Activated naive CD8-positive, alpha-beta T cell treated with anti-CD3 and anti-CD28 coated beads for 36 hours (primary cell): ENCODE measurements around the gene SPOPL. TPM values are rescaled to one million over a fixed set of nuclear protein-coding genes. Genes with fewer than 3 reads are reported as not detected.
"Not testable (repeated sequence)": the region's sequence is repeated elsewhere in the genome, so short reads cannot be mapped to it uniquely, and the experiment has no call there.

Experiments
- DNase-seq: peaks from one replicate; pipeline ENCODE4 v3.0.0; 2021
- H3K27ac Mint-ChIP-seq: one replicate; pipeline ENCODE4 v1.8.0; 2022; ENCODE audit warnings: mild to moderate bottlenecking, moderate library complexity, mixed read lengths
- H3K27me3 Mint-ChIP-seq: one replicate; pipeline ENCODE4 v1.8.0; 2022; ENCODE audit warnings: mild to moderate bottlenecking, mixed read lengths
- H3K36me3 Mint-ChIP-seq: one replicate; pipeline ENCODE4 v1.8.0; 2021; ENCODE audit warnings: mild to moderate bottlenecking, mixed read lengths
- H3K4me1 Mint-ChIP-seq: one replicate; pipeline ENCODE4 v1.8.0; 2021; ENCODE audit warnings: mixed read lengths
- H3K4me3 Mint-ChIP-seq: one replicate; pipeline ENCODE4 v1.8.0; 2022; ENCODE audit warnings: mild to moderate bottlenecking, moderate library complexity, mixed read lengths
- H3K9me3 Mint-ChIP-seq: one replicate; pipeline ENCODE4 v1.8.0; 2022; ENCODE audit warnings: mixed read lengths
- total RNA-seq, 2 experiments: library from RNA; stranded (reverse); gene quantifications; one replicate each; pipeline ENCODE4 v1.2.3, GENCODE V29; 2021

SPOPL gene
- total RNA-seq, 2 experiments from 2014 or later: 14.3 to 14.6 TPM

DNA sequence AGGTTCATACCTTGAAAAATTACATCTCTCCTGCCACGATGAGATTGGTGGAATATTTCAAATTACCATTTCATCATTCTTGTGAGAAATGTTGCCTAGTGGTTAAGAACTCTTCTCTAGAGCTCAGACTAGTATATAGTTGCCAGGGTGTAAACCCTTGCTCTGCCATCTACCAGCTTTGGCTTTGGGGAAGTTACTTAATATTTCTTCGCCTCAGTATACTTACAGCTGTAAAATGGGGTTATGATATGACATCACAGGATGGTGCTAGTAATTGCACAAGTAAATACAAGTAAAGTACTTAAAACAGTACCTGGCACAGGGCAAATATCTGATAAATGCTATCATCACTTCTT is 1.5 kb downstream of the SPOPL start:
- Mint-ChIP-seq H3K4me3 (peak overlapping the region; percentile 99), H3K4me1 (peaks cover 37% of the 10 kb centered on the region), H3K27me3 (peaks cover 6% of the 10 kb centered on the region), H3K27ac (peak overlapping the region; percentile 95), H3K9me3 (no peaks in the 10 kb centered on the region), H3K36me3 (peaks cover 21% of the 10 kb centered on the region)
- no peak for DNase-seq

DNA sequence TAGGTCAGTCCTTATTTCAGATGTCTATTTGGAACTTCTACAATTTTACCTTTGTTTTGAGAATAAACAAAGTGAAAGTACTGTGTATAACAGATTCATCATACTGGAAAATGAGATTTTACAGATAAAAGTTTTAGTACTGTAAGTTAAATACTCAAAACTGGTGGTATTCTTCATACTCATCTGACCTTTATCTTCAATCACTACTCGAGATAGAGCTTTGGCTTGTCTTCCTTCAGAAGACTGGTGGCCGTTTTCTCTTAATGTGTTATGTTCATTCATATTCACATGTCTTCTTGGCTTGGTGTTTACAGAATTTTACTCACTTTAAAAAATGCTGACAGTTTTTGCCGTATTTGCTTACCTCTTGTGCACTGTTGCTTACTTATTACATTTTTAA is 2.1 kb downstream of the SPOPL start:
- peaks cover 37% of the 10 kb centered on the region for H3K4me1 Mint-ChIP-seq
- H3K27me3 Mint-ChIP-seq: peaks cover 6% of the 10 kb centered on the region
- no peak for DNase-seq
- peak overlapping the region; percentile 99 for H3K4me3 Mint-ChIP-seq
- H3K27ac Mint-ChIP-seq: peak overlapping the region; percentile 95
- H3K36me3 Mint-ChIP-seq: peaks cover 21% of the 10 kb centered on the region
- no peaks in the 10 kb centered on the region for H3K9me3 Mint-ChIP-seq

DNA sequence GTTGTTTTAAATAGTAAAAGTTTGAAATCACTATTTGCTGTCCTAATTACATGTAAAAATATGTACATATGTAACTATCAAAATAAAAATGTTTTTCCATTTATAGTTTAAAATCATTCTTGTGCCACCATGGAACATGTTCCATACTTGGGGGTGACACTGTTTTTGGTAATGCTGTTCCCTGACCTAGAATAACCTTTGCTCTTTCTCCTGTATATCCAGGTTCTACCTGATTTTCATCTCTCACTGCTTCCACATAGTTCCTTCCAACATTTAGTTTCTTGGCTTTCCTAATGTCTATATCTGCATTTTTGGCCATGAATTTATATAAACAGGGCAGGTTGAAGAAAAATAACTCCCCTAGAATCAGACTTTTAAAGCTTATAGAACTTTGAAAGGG is 2.5 kb downstream of the SPOPL start:
- peaks cover 37% of the 10 kb centered on the region for H3K4me1 Mint-ChIP-seq
- peaks cover 6% of the 10 kb centered on the region for H3K27me3 Mint-ChIP-seq
- no peaks in the 10 kb centered on the region for H3K9me3 Mint-ChIP-seq
- peak overlapping the region; percentile 99 for H3K4me3 Mint-ChIP-seq
- peaks cover 21% of the 10 kb centered on the region for H3K36me3 Mint-ChIP-seq
- peak overlapping the region; percentile 27 for H3K27ac Mint-ChIP-seq
- DNase-seq: no peak

DNA sequence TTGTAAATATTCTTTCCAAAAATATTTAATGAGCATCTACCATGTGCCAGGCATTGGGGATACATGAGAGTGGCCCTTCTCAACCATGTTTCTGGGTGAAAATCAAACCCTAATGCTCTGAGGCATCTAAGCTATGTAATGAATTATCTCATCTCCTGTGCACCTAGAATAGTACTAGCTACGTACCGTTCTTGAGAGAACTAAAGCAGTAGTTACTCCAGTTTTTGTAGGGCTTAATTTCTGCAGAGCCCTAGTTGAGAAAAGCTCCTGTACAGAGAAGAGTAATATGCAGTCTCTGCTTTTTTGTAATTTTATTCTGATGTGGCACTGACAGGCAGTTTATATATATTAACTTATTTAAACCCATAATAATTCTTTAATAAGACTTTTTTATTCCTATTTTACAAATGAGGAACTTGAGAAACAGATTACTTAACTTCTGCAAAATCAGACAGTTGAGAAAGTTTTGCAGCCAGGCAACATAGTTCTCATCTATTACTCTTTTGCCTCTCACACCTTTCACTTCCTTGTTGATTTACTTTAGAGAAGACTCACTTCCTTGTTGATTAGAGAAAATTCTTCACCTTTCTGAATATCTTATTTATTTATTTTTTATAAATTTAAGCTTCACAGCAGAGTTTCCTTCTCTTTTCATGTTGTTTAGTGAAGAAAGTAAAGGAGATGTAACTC is 3.1 kb downstream of the SPOPL start:
- no peak for DNase-seq
- Mint-ChIP-seq H3K36me3 (peaks cover 25% of the 10 kb centered on the region), H3K9me3 (no peaks in the 10 kb centered on the region), H3K4me3 (peak overlapping the region; percentile 35), H3K27me3 (peaks cover 6% of the 10 kb centered on the region), H3K4me1 (peaks cover 37% of the 10 kb centered on the region), H3K27ac (no peak overlapping the region)

DNA sequence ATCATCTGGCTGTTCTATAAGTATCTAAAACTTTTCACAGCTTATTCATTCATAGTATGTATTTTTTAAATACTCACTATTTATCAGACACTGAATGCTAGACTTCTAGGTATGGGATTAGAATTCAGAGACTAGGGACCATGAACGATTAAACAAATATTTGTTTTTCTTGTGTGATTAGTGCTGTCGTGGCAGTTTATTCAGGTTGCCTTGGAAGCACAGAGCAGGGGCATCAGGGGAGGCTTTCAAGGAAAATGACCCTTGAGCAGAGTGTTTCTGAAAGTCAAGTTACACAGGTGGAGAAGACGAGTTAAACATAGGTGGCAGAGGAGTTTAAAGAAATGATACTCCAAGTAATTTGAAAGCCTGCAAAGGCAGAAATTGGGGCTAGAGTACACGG is 5.7 kb downstream of the SPOPL start:
- peaks cover 1% of the 10 kb centered on the region for H3K9me3 Mint-ChIP-seq
- DNase-seq: no peak
- peaks cover 7% of the 10 kb centered on the region for H3K27me3 Mint-ChIP-seq
- H3K4me1 Mint-ChIP-seq: peaks cover 35% of the 10 kb centered on the region
- no peak overlapping the region for H3K4me3 Mint-ChIP-seq
- no peak overlapping the region for H3K27ac Mint-ChIP-seq
- peaks cover 35% of the 10 kb centered on the region for H3K36me3 Mint-ChIP-seq

DNA sequence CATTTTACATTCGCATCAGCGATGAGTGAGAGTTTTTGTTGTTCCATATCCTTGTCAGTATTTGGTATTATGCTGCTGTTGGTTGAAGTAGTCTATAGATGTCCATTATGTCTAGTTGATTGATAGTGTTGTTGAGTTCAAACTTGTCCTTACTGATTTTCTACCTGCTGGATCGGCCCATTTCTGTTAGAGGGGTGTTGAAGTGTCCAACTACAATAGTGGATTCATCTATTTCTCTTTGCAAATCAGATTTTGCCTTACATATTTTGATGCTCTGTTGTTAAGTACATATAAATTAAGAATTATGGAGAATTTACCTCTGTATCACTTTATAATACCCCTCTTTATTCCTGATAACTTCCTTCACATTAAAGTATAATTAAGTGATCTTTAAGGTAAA is 8.7 kb downstream of the SPOPL start:
- no peak overlapping the region for H3K4me3 Mint-ChIP-seq
- H3K9me3 Mint-ChIP-seq: peaks cover 6% of the 10 kb centered on the region
- peaks cover 34% of the 10 kb centered on the region for H3K36me3 Mint-ChIP-seq
- peaks cover 22% of the 10 kb centered on the region for H3K27me3 Mint-ChIP-seq
- H3K27ac Mint-ChIP-seq: no peak overlapping the region
- peaks cover 26% of the 10 kb centered on the region for H3K4me1 Mint-ChIP-seq
- DNase-seq: no peak

DNA sequence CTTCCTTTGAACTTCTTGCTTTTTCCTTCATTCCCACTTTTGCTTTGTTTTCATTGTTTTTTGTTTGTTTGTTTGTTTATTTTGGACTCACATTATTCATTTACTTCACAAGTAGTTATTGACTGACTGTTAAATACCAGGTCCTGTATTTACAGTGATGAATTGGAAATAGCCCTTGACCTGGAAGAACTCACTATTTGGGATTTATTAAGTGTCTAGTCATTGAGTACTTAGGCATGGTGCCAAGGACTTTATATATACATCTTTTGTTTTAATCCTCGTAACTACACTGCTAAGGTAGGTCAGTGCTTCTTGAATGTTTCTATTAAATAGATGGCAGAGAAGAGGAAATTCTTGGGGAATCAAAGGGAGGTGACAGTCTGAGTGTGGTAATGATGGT is 11.1 kb downstream of the SPOPL start:
- peaks cover 29% of the 10 kb centered on the region for H3K4me1 Mint-ChIP-seq
- peaks cover 22% of the 10 kb centered on the region for H3K36me3 Mint-ChIP-seq
- no peak overlapping the region for H3K27ac Mint-ChIP-seq
- peaks cover 17% of the 10 kb centered on the region for H3K27me3 Mint-ChIP-seq
- DNase-seq: no peak
- no peak overlapping the region for H3K4me3 Mint-ChIP-seq
- peaks cover 6% of the 10 kb centered on the region for H3K9me3 Mint-ChIP-seq

DNA sequence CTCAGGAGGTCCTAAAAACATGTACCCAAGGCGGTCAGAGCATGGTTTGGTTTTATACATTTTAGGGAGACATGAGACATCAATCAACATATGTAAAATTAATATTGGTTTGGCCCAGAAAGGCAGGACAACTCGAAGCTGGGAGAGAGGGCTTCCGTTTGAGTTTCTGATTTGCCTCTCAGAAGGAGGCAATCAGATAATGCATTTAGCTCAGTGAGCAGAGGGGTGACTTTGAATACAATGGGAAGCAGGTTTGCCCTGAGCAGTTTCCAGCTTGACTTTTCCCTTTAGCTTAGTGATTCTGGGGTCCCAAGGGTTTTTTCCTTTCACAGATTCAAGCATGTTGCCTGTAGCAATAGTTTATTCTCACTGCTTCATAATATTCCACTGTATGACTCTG is 12.6 kb downstream of the SPOPL start:
- DNase-seq: no peak
- Mint-ChIP-seq H3K27me3 (peaks cover 17% of the 10 kb centered on the region), H3K36me3 (peaks cover 22% of the 10 kb centered on the region), H3K27ac (no peak overlapping the region), H3K9me3 (peaks cover 6% of the 10 kb centered on the region), H3K4me3 (no peak overlapping the region), H3K4me1 (peaks cover 32% of the 10 kb centered on the region)

DNA sequence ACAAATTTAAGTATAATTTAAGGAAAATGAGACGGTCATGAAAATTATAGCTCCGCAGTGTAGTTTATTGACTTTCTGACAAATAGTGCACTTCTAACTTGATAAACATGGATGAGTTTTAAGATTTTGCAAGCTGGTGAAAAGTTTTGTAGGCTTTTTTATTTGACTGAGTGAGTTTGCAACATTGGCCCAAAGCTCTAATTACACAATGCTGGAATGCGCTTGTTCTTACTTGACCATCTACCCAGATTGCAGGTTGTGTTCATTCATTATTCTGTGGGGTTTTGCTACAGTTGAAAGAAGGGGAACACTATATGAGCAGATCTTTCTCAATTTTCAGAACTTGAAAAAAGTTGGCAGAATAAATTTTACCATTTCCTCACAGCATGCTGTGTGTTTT is 13.5 kb downstream of the SPOPL start:
- Mint-ChIP-seq H3K27ac (no peak overlapping the region), H3K36me3 (peaks cover 15% of the 10 kb centered on the region)

DNA sequence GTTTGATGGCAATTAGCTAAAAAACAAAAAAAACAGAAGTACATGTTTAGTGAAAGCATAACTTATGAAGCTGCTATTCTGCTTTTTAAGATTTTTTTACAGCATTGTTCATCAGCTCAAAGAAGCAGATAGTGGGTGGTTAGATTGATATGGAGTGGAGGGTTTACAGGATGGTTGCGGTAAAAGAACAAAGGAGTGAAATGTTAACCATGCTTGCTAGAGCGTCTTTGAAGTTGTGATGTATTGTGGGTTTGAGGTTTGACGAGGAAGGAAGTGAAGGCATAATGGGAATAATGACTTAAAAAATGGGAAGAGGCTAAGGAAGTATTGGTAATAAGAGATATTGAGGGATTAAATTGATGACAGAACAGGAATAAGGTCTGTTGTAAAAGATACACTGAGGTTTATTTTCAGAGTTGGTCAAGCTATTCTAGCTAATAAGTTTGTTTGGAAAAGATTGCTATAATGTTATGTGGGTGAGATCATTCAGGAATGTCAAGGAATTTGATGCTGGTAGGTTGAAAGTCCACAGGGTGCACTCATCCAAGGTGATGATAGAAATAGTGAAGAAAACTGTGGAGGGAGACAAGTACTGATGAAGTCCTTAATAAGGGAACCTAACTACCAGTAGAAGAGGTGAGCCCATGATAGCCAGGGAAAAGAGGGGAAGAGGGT is 14.6 kb downstream of the SPOPL start:
- H3K4me3 Mint-ChIP-seq: no peak overlapping the region
- H3K27me3 Mint-ChIP-seq: peaks cover 17% of the 10 kb centered on the region
- peaks cover 39% of the 10 kb centered on the region for H3K4me1 Mint-ChIP-seq
- H3K27ac Mint-ChIP-seq: no peak overlapping the region
- H3K36me3 Mint-ChIP-seq: peaks cover 12% of the 10 kb centered on the region
- peaks cover 6% of the 10 kb centered on the region for H3K9me3 Mint-ChIP-seq
- DNase-seq: no peak

More for the DNA sequence above, 13.5 kb downstream of the SPOPL start:
- peaks cover 17% of the 10 kb centered on the region for H3K27me3 Mint-ChIP-seq
- peaks cover 6% of the 10 kb centered on the region for H3K9me3 Mint-ChIP-seq
- peaks cover 36% of the 10 kb centered on the region for H3K4me1 Mint-ChIP-seq
- no peak overlapping the region for H3K4me3 Mint-ChIP-seq
- DNase-seq: no peak

DNA sequence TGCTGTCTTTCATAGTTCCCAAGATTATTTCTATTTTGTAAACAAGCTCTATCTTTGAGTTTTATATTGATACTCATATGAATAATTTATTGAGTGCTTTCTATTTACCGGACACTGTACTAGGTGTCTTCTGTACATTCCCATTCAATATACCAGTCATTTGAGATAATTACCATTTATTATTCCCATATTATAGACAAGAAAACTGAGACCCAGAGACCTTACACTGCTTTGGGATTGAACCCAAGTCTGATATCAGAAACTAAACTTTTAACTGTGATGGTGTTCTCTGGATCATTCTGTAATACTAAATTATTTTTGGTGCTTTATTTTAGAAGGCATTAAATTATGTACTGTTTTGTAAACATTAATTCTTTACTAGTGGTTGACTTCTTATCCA is 17.3 kb downstream of the SPOPL start:
- peaks cover 12% of the 10 kb centered on the region for H3K9me3 Mint-ChIP-seq
- H3K27me3 Mint-ChIP-seq: peaks cover 8% of the 10 kb centered on the region
- DNase-seq: no peak
- peaks cover 36% of the 10 kb centered on the region for H3K4me1 Mint-ChIP-seq
- peaks cover 25% of the 10 kb centered on the region for H3K36me3 Mint-ChIP-seq
- H3K4me3 Mint-ChIP-seq: no peak overlapping the region
- no peak overlapping the region for H3K27ac Mint-ChIP-seq

DNA sequence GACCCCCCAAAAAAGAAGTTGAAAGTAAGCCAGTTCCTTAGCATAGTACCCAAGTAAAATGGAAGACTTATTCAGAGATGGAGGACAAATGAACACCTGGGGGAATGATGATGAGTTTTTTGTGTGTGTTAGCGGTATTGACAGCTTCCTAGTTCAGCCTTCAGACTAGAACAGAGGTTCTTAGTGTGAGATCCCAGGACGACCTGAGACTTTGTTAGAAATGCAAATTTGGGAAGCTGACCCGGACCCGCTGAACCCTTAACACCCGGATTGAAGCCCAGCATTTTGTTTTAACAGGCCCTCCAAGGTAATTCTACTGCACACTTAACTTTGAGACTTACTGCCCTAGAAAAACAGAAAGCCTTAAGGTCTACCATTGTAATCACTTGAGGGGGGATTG is 20.3 kb downstream of the SPOPL start:
- no peak for DNase-seq
- Mint-ChIP-seq H3K4me3 (no peak overlapping the region), H3K4me1 (peaks cover 17% of the 10 kb centered on the region), H3K36me3 (peaks cover 38% of the 10 kb centered on the region), H3K27me3 (no peaks in the 10 kb centered on the region), H3K9me3 (peaks cover 21% of the 10 kb centered on the region), H3K27ac (no peak overlapping the region)

DNA sequence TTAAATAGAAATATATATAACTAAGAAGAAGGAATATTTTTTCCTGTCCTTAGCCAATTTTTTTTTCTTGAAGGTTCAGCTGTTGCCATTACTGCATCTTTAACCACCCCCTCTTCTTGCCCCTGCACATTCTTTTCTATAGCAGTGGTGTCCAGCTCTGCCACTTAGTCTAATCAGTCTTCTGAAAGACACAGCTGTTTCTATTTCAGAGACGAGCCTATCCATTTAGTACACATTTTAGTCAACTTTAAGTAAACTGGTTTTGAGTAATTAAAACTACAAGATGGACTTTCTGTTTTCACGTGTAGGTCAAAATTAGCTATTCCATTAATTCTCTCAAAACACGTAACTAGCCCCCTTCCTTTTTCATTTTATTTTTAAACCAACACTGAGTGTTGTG is 21.0 kb downstream of the SPOPL start:
- H3K27me3 Mint-ChIP-seq: no peaks in the 10 kb centered on the region
- H3K27ac Mint-ChIP-seq: no peak overlapping the region
- peaks cover 35% of the 10 kb centered on the region for H3K36me3 Mint-ChIP-seq
- H3K9me3 Mint-ChIP-seq: peaks cover 21% of the 10 kb centered on the region
- DNase-seq: no peak
- no peak overlapping the region for H3K4me3 Mint-ChIP-seq
- H3K4me1 Mint-ChIP-seq: peaks cover 19% of the 10 kb centered on the region

DNA sequence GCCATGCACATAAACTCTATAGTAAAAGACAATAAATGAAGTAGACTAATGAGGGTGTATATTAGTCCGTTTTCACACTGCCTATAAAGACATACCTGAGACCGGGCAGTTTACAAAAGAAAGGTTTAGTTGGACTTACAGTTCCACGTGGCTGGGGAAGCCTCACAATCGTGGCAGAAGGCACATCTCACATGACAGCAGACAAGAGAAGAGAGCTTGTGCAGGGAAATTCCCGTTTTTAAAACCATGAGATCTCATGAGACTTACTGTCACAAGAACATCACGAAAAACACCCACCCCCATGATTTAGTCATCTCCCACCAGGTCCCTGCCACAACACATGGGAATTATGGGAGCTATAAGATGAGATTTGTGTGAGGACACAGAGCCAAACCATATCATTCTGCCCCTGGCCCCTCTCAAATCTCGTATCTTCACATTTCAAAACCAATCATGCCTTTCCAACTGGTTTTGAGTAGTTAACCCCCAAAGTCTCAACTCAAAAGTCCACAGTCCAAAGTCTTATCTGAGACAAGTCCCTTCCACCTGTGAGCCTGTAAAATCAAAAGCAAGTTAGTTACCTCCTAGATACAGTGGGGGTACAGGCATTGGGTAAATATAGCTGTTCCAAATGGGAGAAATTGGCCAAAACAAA is 21.6 kb downstream of the SPOPL start:
- Mint-ChIP-seq H3K36me3 (peaks cover 35% of the 10 kb centered on the region), H3K9me3 (peaks cover 23% of the 10 kb centered on the region), H3K4me1 (peaks cover 20% of the 10 kb centered on the region)
- H3K27ac Mint-ChIP-seq, H3K4me3 Mint-ChIP-seq, DNase-seq, H3K27me3 Mint-ChIP-seq: not testable (repeated sequence)

DNA sequence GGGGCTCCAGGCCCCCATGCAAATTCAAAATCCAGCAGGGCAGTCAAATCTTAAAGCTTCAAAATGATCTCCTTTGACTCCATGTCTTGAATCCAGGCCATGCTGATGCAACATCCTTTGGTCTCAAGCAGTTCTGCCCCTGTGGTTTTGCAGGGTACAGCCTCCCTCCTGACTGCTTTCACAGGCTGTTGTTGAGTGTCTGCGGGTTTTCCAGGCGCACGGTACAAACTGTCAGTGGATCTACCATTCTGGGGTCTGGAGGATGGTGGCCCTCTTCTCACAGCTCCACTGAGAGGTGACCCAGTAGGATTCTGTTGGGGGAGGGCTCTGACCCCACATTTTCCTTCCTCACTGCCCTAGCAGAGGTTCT is 22.1 kb downstream of the SPOPL start:
- H3K36me3 Mint-ChIP-seq: peaks cover 35% of the 10 kb centered on the region
- DNase-seq, H3K27ac Mint-ChIP-seq, H3K27me3 Mint-ChIP-seq, H3K4me3 Mint-ChIP-seq: not testable (repeated sequence)
- H3K4me1 Mint-ChIP-seq: peaks cover 20% of the 10 kb centered on the region
- peaks cover 23% of the 10 kb centered on the region for H3K9me3 Mint-ChIP-seq
